Activated naive CD4-positive, alpha-beta T cell treated with anti-CD3 and anti-CD28 coated beads, Interleukin-2, amount 50 U/mL, for 16 hours (primary cell): ENCODE results near the gene TAOK3.
"Not testable (repeated sequence)": the region's sequence is repeated elsewhere in the genome, so short reads cannot be mapped to it uniquely, and the experiment has no call there.

ENCODE experiments used
- DNase-seq: peaks from one replicate; pipeline ENCODE4 v3.0.0-alpha.2; 2020

The TAOK3 gene

DNA sequence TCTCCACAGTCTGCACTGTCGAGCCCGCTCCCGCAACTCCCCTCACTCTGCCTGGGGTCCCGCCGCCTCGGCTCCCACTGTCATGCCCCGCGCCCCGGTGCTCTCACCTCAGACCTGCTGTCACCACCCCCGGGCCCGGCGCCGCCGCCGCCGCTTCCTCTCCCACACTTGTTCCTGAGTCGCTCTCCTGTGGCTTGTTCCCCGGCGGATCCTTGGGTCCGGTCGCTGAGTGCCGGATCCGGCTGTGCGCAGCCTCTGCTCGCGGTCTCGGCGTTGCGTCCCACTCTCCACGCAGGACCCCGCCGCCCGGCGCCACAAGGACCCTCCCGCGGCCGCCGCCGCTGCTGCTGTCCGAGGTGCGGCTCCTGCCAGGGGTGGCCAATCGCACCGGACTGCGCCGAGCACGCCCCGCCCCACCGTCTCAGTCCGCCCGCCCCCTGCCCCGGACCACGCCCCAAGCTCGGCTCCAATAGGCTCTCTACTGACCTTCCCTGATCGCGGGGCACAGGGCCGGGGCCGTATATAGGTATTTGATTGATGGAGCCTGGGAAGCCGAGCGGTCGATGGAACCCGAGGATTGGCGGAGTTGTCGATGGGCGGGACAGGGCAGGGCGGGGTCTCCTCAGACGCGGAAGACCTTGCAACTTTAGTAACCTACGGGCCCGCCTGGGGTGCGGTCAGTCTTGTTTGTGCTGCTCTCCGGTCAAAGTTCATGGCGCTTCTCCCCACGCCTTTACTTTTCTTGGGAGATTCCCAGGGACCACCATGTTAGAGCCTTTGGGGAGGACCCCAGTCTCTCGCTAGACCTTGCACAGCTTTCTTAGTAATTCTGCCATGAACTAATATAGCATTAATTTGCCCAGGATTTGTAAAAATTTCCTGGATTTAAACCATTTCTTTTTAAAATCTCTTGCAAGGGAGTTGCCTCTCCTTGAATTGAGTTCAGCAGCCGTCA, at the start of gene TAOK3:
Gene TAOK3, minus strand, starts transcription at position 367 of the 955 bp plus-strand sequence. CDS start 117,340 bp downstream, outside the sequence.
- DNase-seq = peak; percentile 96

GRCh38 chr12:118420673-118421072, 48.0 kb upstream of the TAOK3 start:
- DNase-seq = no peak

DNA sequence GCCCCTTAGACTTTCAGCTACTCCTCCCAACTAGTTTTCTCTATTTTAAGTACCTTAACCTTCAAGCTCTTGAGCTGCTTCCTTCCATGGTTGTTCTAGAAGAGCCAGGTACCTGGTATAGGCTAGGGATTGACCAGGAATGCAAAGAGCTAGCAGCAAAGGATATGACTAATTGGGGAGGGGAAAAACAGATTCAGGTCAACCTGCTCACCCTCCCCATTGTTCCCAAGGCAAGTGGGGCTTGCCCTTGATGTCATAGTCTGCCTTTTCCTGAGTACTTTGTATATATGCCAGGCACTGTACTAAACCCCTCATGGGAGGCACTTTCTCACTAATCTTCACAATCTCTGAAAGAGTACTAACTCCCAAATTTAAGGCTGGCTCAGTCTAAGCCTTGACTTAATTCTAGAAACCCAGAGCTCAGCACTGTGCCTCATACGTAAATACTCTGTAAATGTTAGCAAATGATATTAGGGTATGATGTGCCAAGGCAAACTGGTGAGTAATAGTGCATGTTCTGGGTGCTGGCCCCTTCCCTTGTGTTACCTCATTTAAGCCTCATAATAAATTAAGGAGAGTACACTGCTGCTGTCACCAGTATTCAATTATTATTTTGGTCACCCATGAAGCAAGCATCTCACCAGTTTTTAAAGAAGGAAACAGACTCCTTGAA, 45.8 kb upstream of the TAOK3 start:
- no peak for DNase-seq

- no peak for DNase-seq
These were observed 45.2 kb upstream of the TAOK3 start for GRCh38 chr12:118417942-118418341.

- DNase-seq = no peak
These were observed 37.1 kb upstream of the TAOK3 start for GRCh38 chr12:118409834-118410233.

GRCh38 chr12:118408241-118408640, 35.5 kb upstream of the TAOK3 start:
- not testable (repeated sequence) for DNase-seq

DNA sequence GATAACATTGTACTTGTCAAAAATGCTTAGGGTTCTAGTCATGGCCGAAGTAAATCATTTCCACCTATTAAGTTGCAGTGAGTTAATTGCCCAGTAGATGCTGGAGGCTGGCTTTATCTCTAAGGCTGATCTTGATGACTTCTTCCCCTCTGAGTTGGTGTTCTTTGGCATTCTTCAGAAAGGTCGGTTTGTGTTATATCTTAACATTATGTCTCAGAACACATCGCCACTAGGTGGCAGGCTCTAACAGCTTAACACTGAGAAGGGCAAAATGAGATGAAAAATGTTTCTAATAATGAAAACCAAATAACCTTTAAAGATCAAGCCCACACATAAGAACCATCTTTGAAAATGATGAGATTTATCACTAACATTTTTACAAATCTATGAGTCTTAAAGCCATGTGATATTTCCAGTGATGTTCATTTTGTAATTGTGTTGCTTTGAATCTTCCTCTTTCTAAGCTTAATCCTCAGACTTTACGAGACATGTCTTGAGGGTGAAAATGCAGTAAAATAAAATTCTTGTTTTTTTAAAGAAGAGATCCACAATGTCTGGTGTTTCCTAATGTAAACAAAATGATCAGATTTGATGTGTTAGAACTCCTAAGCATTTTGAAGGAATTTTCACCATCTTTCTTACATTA, 32.3 kb upstream of the TAOK3 start:
- peak; percentile 61 for DNase-seq

DNA sequence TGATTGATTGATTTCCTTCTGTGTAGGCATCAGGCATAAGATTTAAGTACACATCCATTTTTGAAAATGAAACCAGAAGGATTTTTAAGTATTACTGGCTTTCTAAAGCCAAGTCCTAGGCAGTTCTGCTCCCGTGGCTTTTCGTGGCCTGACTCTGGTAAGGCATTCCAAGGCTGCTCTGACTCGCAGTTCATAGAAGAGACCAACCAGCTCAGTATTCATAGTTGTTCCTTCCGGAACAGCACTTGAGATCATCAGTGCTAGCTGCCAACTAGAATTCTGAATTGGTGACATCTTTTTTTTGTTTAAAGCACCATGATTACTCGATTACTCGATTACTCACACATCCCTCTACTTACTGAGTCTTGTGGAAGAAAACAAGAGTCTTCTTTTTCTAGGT, 29.5 kb upstream of the TAOK3 start:
- DNase-seq = no peak

GRCh38 chr12:118398940-118399339, 26.2 kb upstream of the TAOK3 start:
- DNase-seq = no peak

GRCh38 chr12:118398524-118398923, 25.8 kb upstream of the TAOK3 start:
- DNase-seq = no peak

- no peak for DNase-seq
These were observed 25.2 kb upstream of the TAOK3 start for GRCh38 chr12:118397708-118398440.

DNA sequence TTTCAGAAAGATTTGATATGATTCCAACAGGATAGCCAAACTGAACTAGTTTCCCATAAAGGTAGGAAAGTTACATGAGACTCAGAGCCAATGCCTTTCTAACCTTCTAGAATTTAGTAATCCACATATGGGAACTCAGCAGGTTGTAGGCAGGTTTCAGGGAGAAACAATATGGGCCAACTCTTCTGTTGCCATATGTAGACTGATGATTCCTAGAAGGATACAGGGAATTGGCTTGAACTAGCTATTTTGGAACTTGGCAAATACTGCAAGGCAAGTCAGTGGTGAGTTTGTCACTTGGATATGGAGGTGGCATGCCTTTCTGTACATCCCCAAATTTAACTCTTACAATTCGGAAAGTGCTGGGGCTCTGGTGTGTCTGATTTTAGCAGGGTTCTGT, 19.1 kb upstream of the TAOK3 start:
- no peak for DNase-seq

DNA sequence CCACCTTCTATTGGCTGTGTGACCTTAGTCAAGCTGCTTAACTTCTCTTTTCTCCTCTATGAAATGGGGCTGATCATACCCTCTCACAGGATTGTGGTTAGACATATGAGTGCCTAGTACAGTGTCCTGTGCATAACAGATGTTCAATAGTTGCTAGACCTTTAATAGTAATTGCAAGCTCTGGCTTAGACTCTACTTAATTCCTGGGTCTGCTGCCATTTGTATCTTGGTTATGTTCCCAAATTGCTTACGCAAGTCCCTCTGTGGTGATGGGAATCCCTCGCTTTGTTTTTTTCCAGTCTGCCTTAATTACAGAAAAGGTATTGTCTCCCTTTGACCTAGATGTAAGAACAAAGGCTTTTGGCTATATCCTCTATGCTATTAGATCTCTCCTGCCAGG, 18.7 kb upstream of the TAOK3 start:
- no peak for DNase-seq

GRCh38 chr12:118377884-118378470, 5.3 kb upstream of the TAOK3 start:
- DNase-seq = peak; percentile 72

DNA sequence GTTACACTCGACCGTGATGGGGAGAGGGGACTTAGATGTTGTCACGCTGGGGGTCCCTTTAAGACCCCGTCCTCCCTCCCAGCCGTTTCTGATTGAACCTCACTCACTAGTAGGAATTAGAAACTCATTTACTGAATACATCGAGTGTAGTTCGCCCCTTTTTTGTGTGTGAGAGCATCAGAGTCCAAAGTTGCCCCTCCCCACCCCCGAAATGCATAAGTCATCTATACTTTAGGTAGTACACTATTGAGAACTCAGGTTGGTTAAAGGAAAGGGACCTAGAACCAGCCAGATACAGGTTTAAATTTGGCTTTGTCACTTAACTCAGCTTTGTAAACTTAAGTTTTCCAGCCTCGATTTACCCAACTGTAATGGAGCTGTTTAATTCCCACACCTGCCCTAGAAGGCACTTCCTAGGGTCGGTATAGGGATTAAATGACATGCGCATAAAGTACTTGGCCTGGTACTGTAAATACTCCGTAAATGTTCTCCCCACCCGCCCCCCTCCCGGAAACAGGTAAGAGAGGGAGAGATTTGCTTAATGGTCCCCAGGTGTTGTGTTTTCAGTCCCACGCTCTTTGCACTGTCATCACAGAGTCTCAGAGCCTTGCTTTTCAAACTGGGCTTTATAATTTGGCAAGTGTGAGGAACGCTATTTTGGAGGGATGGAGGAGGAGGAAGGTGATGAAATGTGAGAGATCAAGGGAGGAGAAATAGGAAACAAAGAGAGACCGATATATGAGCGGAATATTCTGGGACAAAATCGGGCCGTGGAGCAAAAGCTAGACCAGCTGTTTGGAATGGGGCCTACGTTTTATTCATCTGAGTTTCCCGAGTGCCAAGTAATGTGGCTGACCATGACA, 4.5 kb upstream of the TAOK3 start:
- DNase-seq = peak; percentile 13

DNA sequence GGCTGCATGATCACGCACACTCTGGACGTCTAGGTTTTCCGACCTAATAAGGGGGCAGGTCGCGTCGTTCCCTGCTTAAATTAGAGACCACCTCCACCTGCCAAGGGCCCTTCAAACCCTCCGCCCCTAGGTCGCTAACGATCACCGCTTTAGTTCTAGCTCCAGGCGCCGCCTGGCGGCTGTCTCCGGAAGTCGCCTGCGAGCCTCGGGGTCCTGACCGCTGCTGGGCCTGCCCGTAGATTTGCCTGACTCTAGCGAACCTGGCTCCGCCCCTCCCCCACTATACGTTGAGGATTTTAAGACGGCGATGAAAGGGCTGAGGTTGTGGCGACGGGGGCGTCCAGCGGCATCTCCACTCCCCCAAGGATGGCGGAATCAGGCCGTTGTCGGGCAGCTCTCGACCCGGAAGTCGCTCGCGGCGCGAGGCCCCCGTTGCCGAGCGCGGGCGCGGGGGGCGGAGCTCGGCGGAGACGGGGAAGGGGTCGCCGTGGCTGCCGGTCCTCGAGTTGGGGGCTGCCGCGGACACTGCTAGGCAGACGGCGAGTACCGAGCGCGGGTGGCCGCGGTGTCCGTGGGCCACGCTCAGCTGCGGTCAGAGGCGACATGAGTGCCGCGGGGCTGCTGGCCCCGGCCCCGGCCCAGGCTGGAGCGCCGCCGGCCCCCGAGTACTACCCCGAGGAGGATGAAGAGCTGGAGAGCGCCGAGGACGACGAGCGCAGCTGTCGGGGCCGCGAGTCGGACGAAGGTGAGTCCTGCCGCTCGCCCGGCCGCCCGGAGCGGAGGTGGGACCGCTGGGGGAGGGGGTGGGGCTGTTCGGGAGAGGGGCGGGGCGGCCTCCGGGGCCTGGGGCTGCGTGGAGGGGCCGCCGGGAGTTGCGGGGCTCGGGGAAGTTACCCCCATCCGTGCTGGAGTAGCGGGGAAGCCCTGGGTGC, 3.6 kb upstream of the TAOK3 start, which contains the start of gene SUDS3:
Gene SUDS3, plus strand, starts transcription at position 467 of the 932 bp plus-strand sequence. Its CDS starts 137 bp downstream, at position 604.
- peak; percentile 94 for DNase-seq

GRCh38 chr12:118375348-118375747, 2.6 kb upstream of the TAOK3 start:
- DNase-seq = no peak

DNA sequence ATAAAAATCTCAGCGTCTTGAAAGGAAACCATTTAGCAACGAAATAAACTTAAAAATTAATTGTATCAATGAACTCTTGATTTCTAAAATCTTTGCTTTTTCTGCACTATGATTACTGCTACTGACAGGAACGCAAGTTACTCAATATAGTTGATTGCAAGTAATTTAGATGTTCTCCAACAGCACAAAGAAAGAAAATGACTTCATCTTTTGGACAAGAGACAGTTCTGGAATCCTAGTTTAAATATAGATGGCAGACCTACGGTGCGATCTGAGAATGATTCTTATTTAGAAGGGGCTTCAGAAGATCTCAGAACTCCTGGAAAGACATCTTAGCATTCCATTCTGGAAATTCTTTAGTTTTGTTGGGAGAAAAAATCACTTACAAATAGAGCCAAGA, 2.2 kb upstream of the TAOK3 start:
- DNase-seq = no peak

DNA sequence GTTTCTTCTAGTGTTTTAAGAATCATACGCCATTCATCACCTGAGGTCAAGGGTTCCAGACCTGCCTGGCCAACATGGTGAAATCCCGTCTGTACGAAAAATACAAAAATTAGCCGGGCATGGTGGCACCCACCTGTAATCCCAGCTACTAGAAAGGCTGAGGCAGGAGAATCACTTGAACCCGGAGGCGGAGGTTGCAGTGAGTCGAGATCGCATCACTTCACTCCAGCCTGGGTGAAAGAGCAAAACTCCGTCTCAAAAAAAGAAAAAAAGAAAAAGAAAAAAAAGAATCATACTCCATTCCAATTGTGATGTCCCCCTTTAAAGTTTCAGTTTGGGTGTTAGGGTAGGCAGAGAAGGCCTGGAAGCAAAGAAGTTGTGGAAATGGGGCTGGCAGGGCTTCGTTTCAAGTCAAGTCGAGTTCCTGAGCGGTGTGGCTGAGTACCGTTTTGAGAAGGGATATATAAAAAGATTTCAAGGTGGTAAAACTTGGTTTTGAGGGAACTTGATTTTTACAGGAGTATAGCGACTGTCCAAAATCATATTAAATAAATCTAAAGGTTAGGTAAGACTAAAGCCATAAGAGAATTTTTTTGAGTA, 1.5 kb upstream of the TAOK3 start:
- DNase-seq = no peak

GRCh38 chr12:118373616-118374015, 909 bp upstream of the TAOK3 start:
- DNase-seq = no peak
